Fibroblast of pulmonary artery (primary cell): ENCODE measurements around the gene KRT37.

Source experiments
- DNase-seq: peaks from one replicate; pipeline ENCODE4 v3.0.0-alpha.2; 2010; ENCODE audit warnings: low read depth
- H3K4me3 ChIP-seq: replicated peaks from 2 replicates; pipeline ENCODE4 v1.5.1; 2011; ENCODE audit warnings: low read depth, mild to moderate bottlenecking, control low read depth, low read length, moderate library complexity
- CTCF ChIP-seq: IDR thresholded peaks from 2 replicates; pipeline ENCODE4 v1.5.1; 2011; ENCODE audit warnings: mild to moderate bottlenecking, control low read depth, low read length, inconsistent platforms; ENCODE audit errors: missing control alignments

The KRT37 gene

GRCh38 chr17:41417576-41418015 lies 6.8 kb downstream of the KRT37 start:
- no peak for DNase-seq
- no peak overlapping the region for H3K4me3 ChIP-seq
- TF ChIP-seq CTCF, result peak; percentile 30

- no peak for DNase-seq
- H3K4me3 ChIP-seq, result no peak overlapping the region
- no peak for TF ChIP-seq CTCF
Measured at GRCh38 chr17:41417127-41417526, 7.3 kb downstream of the KRT37 start.

GRCh38 chr17:41416479-41416878 lies 7.9 kb downstream of the KRT37 start:
- no peak for DNase-seq
- no peak for TF ChIP-seq CTCF
- H3K4me3 ChIP-seq, result no peak overlapping the region

GRCh38 chr17:41415833-41416335 lies 8.5 kb downstream of the KRT37 start:
- DNase-seq, result peak; percentile 12

GRCh38 chr17:41415411-41415810 lies 9.0 kb downstream of the KRT37 start:
- DNase-seq, result no peak
- no peak overlapping the region for H3K4me3 ChIP-seq
- TF ChIP-seq CTCF, result no peak

More at GRCh38 chr17:41415833-41416335, 8.5 kb downstream of the KRT37 start:
- TF ChIP-seq CTCF, result no peak
- H3K4me3 ChIP-seq, result no peak overlapping the region

- TF ChIP-seq CTCF, result no peak
- no peak for DNase-seq
- H3K4me3 ChIP-seq, result no peak overlapping the region
Measured at GRCh38 chr17:41413982-41414381, 10.4 kb downstream of the KRT37 start.

- no peak for DNase-seq
- TF ChIP-seq CTCF, result no peak
- H3K4me3 ChIP-seq, result no peak overlapping the region
Measured at GRCh38 chr17:41413353-41413957, 10.9 kb downstream of the KRT37 start.
